Neuronal stem cell (in vitro differentiated cells): Measurements from ENCODE around the gene NEU4.
A peak's percentile ranks its signal among the peaks of the same experiment; 100 is the strongest.

Experiments
- DNase-seq: peaks from one replicate; pipeline ENCODE4 v3.0.0-alpha.2; 2013; ENCODE audit warnings: low spot score
- H2AFZ ChIP-seq: one replicate; pipeline ENCODE4 v1.6.1; 2013; ENCODE audit warnings: mild to moderate bottlenecking, low read length, inconsistent platforms
- H2AK5ac ChIP-seq: 2 replicates; pipeline ENCODE4 v1.6.1; 2013; ENCODE audit warnings: low read depth, mild to moderate bottlenecking, inconsistent platforms, low read length, moderate library complexity, mixed read lengths
- H2BK120ac ChIP-seq: 2 replicates; pipeline ENCODE4 v1.6.1; 2013; ENCODE audit warnings: low read depth, mild to moderate bottlenecking, inconsistent platforms, low read length, moderate library complexity, mixed read lengths
- H2BK12ac ChIP-seq: one replicate; pipeline ENCODE4 v1.6.1; 2013; ENCODE audit warnings: low read length, inconsistent platforms
- H2BK15ac ChIP-seq: 2 replicates; pipeline ENCODE4 v1.6.1; 2013; ENCODE audit warnings: mild to moderate bottlenecking, low read length, inconsistent platforms, mixed read lengths
- H2BK5ac ChIP-seq: one replicate; pipeline ENCODE4 v1.6.1; 2013; ENCODE audit warnings: inconsistent platforms, mild to moderate bottlenecking, low read length, moderate library complexity
- H3K14ac ChIP-seq: one replicate; pipeline ENCODE4 v1.6.1; 2013; ENCODE audit warnings: low read length, inconsistent platforms
- H3K18ac ChIP-seq: 2 replicates; pipeline ENCODE4 v1.6.1; 2013; ENCODE audit warnings: low read length, inconsistent platforms
- H3K23ac ChIP-seq: 2 replicates; pipeline ENCODE4 v1.6.1; 2013; ENCODE audit warnings: low read depth, mild to moderate bottlenecking, mixed read lengths, low read length, inconsistent platforms; ENCODE audit not compliant: poor library complexity
- H3K27ac ChIP-seq: replicated peaks from 3 replicates; pipeline ENCODE4 v1.5.1; 2013; ENCODE audit warnings: low read length, inconsistent platforms
- H3K27me3 ChIP-seq, 3 experiments: 2 replicates each; pipeline ENCODE4 v1.6.1; 2013; ENCODE audit warnings: low read length in 3 of 3, mild to moderate bottlenecking in 2 of 3, inconsistent platforms in 1 of 3, low read depth in 1 of 3, mixed read lengths in 1 of 3, moderate library complexity in 1 of 3; ENCODE audit not compliant: control insufficient read depth in 3 of 3, insufficient read depth in 3 of 3
- H3K36me3 ChIP-seq, 2 donors: replicated peaks in 1 of 2; 2 replicates each; pipeline ENCODE4 v1.6.1; 2013; ENCODE audit warnings: low read length in 2 of 2; ENCODE audit not compliant: control insufficient read depth in 2 of 2, insufficient read depth in 2 of 2
- H3K4ac ChIP-seq: 2 replicates; pipeline ENCODE4 v1.6.1; 2013; ENCODE audit warnings: inconsistent platforms, mild to moderate bottlenecking, low read length, moderate library complexity
- H3K4me1 ChIP-seq, 2 donors: 1 replicate in 1 of 2; 2 replicates in 1 of 2; pipeline ENCODE4 v1.6.1; 2013; ENCODE audit warnings: low read length in 2 of 2, low read depth in 1 of 2; ENCODE audit not compliant: control insufficient read depth in 2 of 2, insufficient read depth in 1 of 2
- H3K4me2 ChIP-seq: one replicate; pipeline ENCODE4 v1.6.1; 2013; ENCODE audit warnings: mild to moderate bottlenecking, low read length, inconsistent platforms; ENCODE audit not compliant: insufficient read depth, poor library complexity, severe bottlenecking
- H3K4me3 ChIP-seq, 2 donors: 2 replicates each; pipeline ENCODE4 v1.5.1; 2013; ENCODE audit warnings: low read length in 2 of 2, mild to moderate bottlenecking in 2 of 2, inconsistent platforms in 1 of 2, moderate library complexity in 1 of 2
- H3K79me1 ChIP-seq: one replicate; pipeline ENCODE4 v1.6.1; 2013; ENCODE audit warnings: low read depth, mild to moderate bottlenecking, inconsistent platforms, low read length, moderate library complexity
- H3K9ac ChIP-seq: one replicate; pipeline ENCODE4 v1.6.1; 2013; ENCODE audit warnings: mild to moderate bottlenecking, low read depth, low read length, inconsistent platforms; ENCODE audit not compliant: poor library complexity
- H3K9me3 ChIP-seq, 2 donors: replicated peaks in 1 of 2; 2 replicates each; pipeline versions ENCODE3 to v1.6.1; 2013; ENCODE audit warnings: low read length in 2 of 2, mild to moderate bottlenecking in 2 of 2, inconsistent platforms in 1 of 2, low read depth in 1 of 2, mixed read lengths in 1 of 2, moderate library complexity in 1 of 2; ENCODE audit not compliant: control insufficient read depth in 2 of 2, insufficient read depth in 1 of 2
- H4K8ac ChIP-seq: one replicate; pipeline ENCODE4 v1.6.1; 2013; ENCODE audit warnings: low read depth, mild to moderate bottlenecking, inconsistent platforms, low read length, moderate library complexity
- H4K91ac ChIP-seq: one replicate; pipeline ENCODE4 v1.6.1; 2013; ENCODE audit warnings: low read length, low read depth, mild to moderate bottlenecking, inconsistent platforms; ENCODE audit not compliant: poor library complexity
- WGBS, 2 donors: extraction: QIAGEN DNeasy Blood & Tissue Kit; methylation state at CpG; one replicate each; pipeline ENCODE4 v1.1.7; 2013; ENCODE audit warnings: missing lambda C conversion rate in 2 of 2, mixed read lengths in 1 of 2; ENCODE audit not compliant: insufficient read length in 2 of 2, insufficient replicate concordance in 1 of 2; ENCODE audit errors: extremely low coverage in 2 of 2; 5-methylcytosine and 5-hydroxymethylcytosine counted together

Gene NEU4

DNA sequence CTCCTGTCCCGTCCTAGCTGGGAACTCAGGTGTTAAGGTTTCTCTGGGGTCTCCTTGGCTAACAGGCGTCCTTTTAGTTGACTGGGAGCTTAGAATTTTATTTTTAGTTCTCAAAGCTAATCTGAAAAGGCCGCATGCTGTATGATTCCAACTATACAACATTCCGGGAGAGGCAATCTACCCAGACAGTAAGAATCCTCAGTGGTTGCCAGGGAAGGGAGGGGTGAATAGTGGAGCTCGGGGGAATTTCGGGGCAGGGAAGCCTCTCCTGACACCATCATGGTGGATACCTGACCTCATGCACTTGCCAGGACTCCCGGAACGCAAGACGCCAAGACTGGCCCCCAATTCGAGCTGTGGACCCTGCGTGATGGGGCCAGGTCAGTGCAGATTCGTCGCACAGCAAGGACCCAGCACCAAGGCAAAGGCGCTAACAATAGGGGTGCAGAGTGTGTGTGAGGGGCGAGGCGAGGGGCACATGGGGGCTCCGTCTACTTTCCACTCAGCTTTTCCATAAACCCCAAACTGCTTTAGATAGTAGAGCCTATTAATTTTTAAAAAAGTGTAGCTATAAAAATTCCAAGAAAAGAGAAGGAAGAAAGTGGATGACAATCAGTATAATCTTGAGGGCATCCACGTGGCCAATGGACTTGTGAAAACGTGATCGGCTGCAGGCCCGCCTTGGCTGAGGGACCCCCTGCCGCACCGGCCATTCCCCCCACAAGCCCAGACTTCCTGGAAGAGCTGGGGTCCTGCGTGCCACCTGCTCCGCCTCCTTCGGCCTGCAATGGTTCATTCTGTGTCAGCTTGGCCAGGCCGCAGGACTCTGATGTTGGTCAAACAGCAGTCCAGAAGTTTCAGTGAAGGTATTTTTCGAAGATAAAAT is 32.4 kb downstream of the NEU4 start:
- peak overlapping the region; percentile 63 for H2AK5ac ChIP-seq
- H2AFZ ChIP-seq, result no peak overlapping the region
- peaks cover 0 to 22% (median 17%) of the 10 kb centered on the region in 3 experiments for H3K27me3 ChIP-seq
- H3K23ac ChIP-seq, result no peak overlapping the region
- WGBS, 2 donors, result no CpG with 5 or more reads among the region's 28 CpGs
- peak overlapping the region; percentile 64 for H2BK15ac ChIP-seq
- H3K9me3 ChIP-seq, result no peaks in the 10 kb centered on the region
- H2BK120ac ChIP-seq, result no peak overlapping the region
- H3K4me2 ChIP-seq, result no peak overlapping the region
- DNase-seq, result no peak
- no peak overlapping the region for H3K4ac ChIP-seq
- H3K14ac ChIP-seq, result no peak overlapping the region
- H4K91ac ChIP-seq, result no peak overlapping the region
- H3K9ac ChIP-seq, result peak overlapping the region; percentile 60
- peaks cover 0 to 6% of the 10 kb centered on the region in 2 donors for H3K4me1 ChIP-seq
- peak overlapping the region; percentile 83 for H3K18ac ChIP-seq
- H3K36me3 ChIP-seq, result no peaks in the 10 kb centered on the region
- peak overlapping the region; percentile 4 for H2BK12ac ChIP-seq
- H2BK5ac ChIP-seq, result no peak overlapping the region
- no peaks in the 10 kb centered on the region for H3K79me1 ChIP-seq
- H3K27ac ChIP-seq, result no peak overlapping the region
- H4K8ac ChIP-seq, result no peak overlapping the region
- no peak overlapping the region for H3K4me3 ChIP-seq

DNA sequence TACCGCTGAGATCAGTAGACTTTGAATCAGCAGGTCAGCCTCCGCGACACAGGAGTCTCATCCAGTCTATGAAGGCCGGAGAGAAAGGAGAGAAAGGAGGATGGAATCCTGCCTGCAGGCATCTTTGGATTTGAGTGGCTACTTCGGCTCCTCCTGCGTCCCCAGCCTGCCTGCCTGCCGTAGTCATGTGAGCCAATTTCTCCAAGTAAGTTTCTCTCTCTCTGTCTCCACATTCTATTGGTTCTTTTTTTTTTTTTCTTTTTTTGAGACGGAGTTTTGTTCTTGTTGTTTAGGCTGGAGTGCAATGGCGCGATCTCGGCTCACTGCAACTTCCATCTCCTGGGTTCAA is 33.0 kb downstream of the NEU4 start:
- Histone ChIP-seq H3K79me1 (no peaks in the 10 kb centered on the region), H3K27ac (no peak overlapping the region), H3K4me2 (no peak overlapping the region), H3K9ac (no peak overlapping the region), H3K36me3 (no peaks in the 10 kb centered on the region), H3K27me3 (peaks cover 0 to 22% (median 17%) of the 10 kb centered on the region in 3 experiments), H2AFZ (no peak overlapping the region), H3K18ac (no peak overlapping the region), H4K8ac (no peak overlapping the region), H3K4me1 (peaks cover 0 to 6% of the 10 kb centered on the region in 2 donors), H2BK15ac (peak overlapping the region; percentile 64), H3K4ac (no peak overlapping the region), H2BK120ac (no peak overlapping the region), H2BK12ac (no peak overlapping the region), H4K91ac (no peak overlapping the region), H2BK5ac (no peak overlapping the region), H3K4me3 (no peak overlapping the region), H2AK5ac (no peak overlapping the region), H3K14ac (no peak overlapping the region), H3K23ac (no peak overlapping the region), H3K9me3 (no peaks in the 10 kb centered on the region)
- DNase-seq, result no peak
- WGBS, 2 donors, result no CpG with 5 or more reads among the region's 11 CpGs

DNA sequence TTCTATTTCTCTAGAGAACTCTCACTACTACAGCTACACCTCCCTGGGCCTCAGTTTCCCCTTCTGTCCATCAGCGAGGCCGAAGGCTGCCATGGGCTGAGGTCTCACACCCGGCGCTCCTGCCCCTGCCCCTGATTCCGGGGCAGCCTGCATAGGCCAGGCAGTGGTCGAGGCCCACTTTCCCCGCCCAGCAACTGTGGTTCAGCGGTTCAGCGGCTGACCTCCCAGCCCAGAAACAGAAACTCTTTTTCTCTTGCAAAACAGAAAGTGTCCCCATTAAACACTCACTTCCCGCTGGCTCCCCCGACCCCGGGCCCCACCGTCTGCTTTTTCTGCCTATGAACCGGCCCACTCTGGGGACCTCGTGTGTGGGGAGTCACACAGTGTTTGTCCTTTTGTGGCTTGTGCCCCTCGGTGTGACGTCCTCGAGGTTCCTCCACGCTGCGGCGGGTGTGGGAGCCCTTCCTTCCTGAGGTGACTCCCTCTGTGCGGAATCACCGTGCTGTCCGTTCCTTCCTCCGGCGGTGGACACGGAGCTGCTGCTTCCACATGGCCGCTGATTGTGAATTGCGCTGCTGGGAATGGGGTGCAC is 33.7 kb downstream of the NEU4 start:
- Histone ChIP-seq H3K79me1 (no peaks in the 10 kb centered on the region), H2AK5ac (peak overlapping the region; percentile 76), H3K4me3 (no peak overlapping the region), H2BK12ac (peak overlapping the region; percentile 98), H3K27ac (no peak overlapping the region), H3K9ac (no peak overlapping the region), H3K14ac (no peak overlapping the region), H2BK5ac (peak overlapping the region; percentile 39), H4K91ac (no peak overlapping the region), H4K8ac (no peak overlapping the region), H3K27me3 (peaks cover 0 to 18% (median 17%) of the 10 kb centered on the region in 3 experiments), H3K23ac (no peak overlapping the region), H3K4me1 (peaks cover 0 to 6% of the 10 kb centered on the region in 2 donors), H2BK120ac (no peak overlapping the region), H3K18ac (peak overlapping the region; percentile 80), H3K36me3 (no peaks in the 10 kb centered on the region), H3K9me3 (no peaks in the 10 kb centered on the region), H2BK15ac (peak overlapping the region; percentile 92), H2AFZ (peak overlapping the region; percentile 16), H3K4me2 (no peak overlapping the region), H3K4ac (no peak overlapping the region)
- DNase-seq, result no peak
- no CpG with 5 or more reads among the region's 29 CpGs for WGBS, 2 donors

GRCh38 chr2:241843321-241844065 is 34.5 kb downstream of the NEU4 start:
- no peak for DNase-seq
- Histone ChIP-seq H3K9ac (no peak overlapping the region), H2BK12ac (no peak overlapping the region), H3K27ac (no peak overlapping the region), H3K9me3 (no peaks in the 10 kb centered on the region), H3K14ac (peak overlapping the region; percentile 89), H4K91ac (no peak overlapping the region), H3K4me1 (peaks cover 0 to 6% of the 10 kb centered on the region in 2 donors), H2BK15ac (peak overlapping the region; percentile 85), H3K27me3 (peaks cover 0 to 17% (median 14%) of the 10 kb centered on the region in 3 experiments), H3K4me3 (no peak overlapping the region), H3K4ac (no peak overlapping the region), H3K4me2 (peak overlapping the region; percentile 18), H2AFZ (no peak overlapping the region), H3K79me1 (no peaks in the 10 kb centered on the region), H3K36me3 (no peaks in the 10 kb centered on the region), H4K8ac (no peak overlapping the region), H2BK5ac (no peak overlapping the region), H3K18ac (peak overlapping the region; percentile 92), H2AK5ac (peak overlapping the region; percentile 76), H2BK120ac (no peak overlapping the region), H3K23ac (no peak overlapping the region)
- WGBS, 2 donors, result no CpG with 5 or more reads among the region's 52 CpGs
